NAMALWA (cell line): ENCODE data around the gene INPP5A.
"Not testable (repeated sequence)": the region's sequence is repeated elsewhere in the genome, so short reads cannot be mapped to it uniquely, and the experiment has no call there.

ENCODE experiments used
- DNase-seq: peaks from one replicate; pipeline ENCODE4 v3.0.0-alpha.2; 2015; ENCODE audit warnings: low spot score

Gene INPP5A

DNA sequence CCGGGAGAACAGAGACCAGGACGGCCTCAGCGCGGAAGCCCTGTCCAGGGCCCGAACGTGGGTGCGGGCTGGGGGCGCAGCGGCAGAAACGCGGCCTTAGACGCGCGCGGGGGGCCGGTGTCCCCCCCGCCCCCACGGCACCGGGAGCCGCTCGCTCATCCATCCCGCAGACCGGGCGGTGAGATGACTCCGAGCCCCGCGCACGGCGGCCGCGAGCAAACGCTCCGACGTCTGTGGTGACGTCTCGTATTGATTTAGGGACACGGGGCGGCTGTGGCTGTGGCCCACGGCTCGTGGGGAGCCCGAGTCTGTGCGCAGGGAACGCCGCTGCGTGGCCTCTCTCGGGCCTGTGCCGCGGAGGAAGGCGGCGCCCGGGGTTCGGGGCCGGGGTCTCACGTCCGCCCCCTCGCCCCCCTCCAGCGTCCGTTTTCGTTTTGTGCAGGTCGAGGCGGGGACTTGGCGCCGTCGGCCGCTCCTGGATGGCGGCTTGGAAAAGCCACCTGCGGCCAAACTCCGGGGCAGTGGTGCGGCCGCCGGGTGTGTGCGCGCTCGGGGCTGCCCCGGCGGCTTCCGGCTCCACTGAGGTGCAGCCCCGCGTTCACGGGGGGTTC lies 249.4 kb downstream of the INPP5A start:
- DNase-seq, result no peak

DNA sequence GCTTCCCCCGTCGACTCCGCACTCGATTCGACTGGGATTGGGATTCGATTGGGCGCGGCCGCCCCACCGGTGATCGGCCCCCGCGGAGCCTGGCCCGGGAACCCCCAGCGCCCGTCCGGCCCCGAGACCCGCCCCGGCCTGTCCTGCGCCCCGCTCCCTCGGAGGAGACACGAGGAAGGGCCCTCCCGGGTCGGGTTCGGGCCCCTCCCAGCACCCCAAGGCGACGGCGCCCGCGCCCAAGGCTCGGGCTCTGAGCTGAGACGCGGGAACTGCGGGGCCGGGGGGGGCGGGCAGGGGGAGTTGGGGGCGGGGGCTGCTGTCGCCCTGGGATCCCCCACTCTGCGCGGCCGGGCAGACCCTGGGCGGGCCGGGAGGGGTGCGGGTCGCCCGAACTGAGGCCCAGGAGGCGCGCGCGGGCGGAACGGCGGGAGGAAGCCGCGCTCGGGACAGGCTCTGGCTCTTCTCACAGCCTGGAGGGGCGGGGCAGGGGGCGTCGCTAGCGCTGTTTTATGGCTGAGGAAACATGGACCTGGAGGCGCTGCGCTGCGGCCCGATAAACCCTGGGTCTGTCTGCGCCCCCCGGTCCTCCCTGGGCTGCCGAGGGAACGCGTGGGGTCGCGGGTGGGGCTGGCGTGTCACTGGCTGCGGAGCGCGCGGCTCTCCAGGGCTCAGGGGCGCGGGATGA lies 250.1 kb downstream of the INPP5A start:
- no peak for DNase-seq

DNA sequence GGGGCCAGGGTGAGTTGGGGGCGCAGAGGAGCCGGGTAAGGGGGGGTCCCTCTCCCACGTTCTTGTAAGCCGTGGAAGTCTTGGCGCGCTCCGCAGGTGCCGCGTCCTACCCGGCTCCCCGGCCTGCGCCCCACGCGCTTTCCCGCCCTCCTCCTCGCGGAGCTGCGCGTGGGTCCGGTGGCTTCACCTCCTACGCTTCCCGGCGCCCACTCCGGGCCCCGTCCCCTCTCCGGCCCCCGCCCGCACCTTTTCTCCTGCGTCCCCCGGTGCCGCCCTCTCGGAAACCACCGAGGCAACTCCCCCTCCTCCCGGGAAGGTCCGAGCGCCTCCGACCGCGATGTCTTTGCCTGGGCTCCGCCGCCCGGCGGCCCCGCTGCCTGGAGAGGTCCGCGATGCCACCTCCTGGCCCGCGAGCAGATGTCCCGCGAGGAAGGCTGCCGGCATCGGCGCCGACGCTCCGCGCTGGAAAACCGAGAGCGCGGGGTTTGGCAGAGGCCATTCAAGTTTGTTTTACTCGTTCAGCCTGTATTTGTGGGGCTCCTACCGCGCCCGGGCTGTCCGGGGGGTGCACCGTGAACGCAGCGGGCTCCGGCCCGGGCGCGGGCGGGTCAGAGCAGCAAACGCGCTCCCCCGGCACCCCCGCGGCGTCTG lies 250.7 kb downstream of the INPP5A start:
- no peak for DNase-seq

DNA sequence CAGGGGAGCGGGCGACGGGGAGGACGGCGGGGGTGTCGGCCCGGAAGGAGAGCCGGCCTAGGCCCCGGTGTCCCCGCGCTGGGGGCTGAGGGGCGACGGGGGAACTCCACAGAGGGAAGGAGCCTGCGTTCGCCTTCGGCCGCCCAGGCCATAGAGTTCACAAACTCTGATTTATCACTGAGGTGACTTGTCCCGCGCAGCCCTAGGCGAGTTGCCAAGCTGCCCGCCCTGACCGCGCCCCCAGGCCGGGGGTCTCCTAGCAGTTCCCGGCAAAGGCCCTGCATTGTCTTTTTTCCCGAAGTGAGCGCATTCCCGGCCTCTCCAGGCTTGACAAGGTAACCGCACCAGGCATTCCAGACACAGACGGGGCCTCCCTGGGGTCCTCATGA lies 251.2 kb downstream of the INPP5A start:
- no peak for DNase-seq

DNA sequence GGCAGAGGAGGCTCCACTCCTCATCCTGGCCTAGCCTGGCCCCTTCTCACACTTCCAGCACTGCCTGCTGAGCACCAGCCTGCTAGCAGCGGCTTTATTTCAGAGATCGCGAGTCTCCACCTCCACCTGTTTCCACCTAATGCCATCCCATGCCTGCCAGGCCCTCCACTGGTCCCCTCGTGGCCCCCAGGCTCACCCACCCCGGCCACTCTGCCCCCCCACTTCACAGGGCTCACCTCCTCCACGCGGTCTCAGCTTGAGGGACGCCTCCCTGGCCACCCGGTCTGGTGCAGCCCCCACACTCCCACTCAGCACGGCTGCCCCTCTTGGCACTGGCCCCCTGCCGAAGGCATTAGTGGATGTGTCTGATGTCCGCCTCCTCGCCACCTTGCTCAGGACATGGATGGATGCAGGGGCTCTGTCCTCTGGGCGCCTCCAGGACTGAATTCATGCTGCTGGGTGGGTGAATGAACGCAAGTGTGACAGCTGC lies 252.1 kb downstream of the INPP5A start:
- no peak for DNase-seq

DNA sequence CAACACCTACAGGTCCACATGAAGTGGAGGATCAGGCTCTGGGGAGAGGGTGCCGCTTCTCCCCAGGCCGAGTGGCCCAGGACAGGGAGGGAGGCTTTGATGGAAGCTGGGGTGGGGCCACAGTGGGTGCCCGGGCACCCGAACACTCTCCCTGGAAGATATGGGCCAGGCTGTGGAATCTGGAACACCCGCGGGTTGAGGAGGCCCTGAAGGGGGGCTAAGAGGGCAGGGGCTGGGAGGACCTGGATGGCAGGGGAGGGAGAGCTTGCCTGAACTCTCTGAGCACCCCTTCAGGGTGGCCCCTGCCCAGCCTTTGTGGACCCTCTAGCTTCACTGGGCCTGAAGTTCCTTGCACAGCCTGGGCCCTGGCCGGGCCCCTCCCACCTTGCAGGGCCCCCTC lies 252.9 kb downstream of the INPP5A start:
- no peak for DNase-seq

DNA sequence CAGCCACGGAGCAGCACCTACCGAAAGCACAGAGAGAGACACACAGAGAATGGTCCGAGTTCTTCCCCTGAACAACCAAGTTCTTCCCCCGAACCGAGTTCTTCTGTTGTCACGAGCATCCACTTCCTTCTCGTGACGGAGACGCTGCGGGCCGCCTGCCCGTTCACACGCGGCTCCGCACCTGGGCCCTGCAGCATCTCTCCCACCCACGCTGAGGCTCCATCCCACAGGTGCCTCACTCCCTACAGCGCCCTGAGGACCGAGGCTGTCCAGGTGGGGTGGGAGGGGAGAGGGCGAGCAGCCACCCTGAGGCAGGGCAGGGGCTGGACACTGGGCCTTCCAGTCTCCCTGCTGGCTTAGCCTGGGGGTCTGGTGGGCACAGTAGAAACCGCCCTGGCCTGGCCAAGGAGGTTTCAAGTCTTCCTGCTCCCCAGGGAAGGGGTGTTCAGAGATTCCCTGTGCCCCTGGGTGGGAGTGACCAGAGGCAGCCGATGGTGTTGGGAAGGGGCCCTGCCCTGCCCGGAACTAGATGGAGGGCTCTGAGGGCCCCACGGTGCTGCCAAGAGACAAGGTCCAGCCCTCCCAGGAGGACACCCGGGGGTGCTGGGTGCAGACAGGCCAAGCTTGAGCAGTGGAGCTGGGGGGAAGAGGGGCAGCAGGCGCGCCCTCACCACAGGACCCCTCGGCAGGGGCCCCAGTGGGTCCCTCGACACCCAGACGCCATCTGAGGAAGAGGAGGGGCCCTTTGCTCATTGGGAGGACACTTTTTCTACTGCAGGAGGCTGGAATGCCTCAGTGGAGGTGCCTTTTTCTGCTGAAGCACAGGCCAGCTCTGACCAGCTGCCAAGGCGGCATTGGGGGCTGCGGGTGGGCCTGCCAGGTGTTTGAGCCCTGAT lies 253.6 kb downstream of the INPP5A start:
- no peak for DNase-seq

DNA sequence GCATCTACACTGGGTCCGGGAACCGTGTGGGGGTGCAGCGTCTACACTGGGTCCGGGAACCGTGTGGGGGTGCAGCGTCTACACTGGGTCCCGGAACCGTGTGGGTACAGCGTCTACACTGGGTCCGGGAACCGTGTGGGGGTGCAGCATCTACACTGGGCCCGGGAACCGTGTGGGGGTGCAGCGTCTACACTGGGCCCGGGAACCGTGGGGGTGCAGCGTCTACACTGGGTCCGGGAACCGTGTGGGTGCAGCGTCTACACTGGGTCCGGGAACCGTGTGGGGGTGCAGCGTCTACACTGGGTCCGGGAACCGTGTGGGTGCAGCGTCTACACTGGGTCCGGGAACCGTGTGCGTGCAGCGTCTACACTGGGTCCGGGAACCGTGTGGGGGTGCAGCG lies 254.5 kb downstream of the INPP5A start:
- not testable (repeated sequence) for DNase-seq

DNA sequence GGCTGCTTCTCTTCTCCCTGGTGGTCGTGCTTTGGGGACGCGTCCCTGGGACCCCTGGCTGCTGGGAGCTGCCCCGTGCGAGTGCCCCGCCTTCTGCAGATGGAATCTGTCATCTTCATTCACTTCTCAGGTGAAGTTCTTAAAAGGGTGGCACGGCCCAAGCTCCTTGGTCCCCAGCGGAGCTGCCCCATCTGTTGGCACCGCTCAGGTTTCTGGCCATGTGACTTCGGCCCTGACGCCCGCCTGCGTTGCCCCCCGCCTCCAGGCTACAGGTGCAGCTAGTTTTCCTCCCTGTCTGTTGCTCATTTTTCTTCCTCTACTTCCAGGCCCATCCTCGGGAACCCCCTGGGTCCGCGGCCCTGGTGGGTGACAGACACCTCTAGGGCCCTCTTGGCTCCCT lies 255.2 kb downstream of the INPP5A start:
- no peak for DNase-seq

DNA sequence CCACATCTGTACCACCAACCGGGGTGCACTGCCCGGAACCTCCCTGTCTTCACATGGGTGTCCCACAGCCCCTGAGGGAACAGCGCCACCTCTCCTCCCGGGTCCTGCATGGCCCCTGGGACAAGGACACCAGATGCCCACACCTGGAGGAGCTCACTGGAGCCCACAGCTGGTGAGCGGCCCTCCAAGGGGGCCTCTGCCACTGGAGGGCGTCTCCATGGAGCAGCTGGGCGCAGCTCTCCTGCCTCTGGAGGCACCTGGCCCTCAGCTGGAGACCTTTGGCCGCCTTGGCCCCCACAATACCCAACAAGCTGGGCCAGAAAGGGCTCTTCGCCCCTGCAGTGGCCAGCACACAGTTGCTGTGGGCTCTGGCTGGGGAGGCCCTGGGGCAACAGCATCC lies 255.6 kb downstream of the INPP5A start:
- DNase-seq, result no peak

DNA sequence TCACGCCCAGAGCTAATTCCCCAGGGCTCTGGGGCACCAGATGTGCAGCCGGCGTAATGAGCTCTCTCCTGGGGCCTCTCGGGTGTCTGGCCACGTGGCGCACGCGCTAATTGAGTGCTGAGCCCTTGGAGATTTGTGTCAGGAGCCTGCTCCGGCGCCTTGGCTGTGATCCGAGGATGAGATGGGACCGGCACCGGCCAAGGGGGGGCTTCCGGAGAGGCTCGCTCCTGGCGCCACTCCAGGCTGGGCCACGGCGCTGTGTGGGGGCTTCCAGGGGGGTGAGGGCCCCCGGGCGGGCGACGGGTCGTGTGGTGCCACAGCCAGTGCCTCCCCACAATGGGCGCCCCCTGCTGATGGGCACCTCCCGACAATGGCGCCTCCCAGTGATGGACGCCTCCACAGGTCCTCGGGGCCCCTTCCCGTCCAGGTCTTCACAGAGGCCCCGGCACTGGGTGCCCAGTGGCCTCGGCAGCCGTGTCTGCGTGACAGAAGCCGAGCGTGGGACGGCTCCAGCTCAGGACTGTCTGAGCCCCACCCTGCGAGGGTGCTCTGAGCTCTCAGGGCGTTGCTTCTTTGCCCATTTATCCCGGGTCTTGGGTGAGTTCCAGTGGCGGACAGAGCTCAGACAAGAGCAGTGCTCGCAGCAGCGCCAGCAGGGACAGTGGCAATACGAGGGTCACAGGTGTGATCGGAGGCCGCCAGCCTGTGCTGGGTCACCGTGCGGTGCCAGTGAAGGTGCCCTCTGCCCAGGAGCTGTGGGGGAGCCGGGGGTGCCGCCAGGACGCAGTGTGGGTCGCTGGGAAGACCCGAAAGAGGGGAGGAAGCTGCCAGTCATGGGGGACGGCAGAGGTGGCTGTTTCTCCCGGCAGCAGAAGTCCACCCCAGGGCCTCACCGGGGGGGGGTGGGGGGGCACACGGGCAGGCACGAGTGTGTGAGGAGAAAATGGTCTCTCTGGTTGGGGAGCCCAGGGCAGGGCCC lies 256.6 kb downstream of the INPP5A start:
- peak; percentile 45 for DNase-seq

DNA sequence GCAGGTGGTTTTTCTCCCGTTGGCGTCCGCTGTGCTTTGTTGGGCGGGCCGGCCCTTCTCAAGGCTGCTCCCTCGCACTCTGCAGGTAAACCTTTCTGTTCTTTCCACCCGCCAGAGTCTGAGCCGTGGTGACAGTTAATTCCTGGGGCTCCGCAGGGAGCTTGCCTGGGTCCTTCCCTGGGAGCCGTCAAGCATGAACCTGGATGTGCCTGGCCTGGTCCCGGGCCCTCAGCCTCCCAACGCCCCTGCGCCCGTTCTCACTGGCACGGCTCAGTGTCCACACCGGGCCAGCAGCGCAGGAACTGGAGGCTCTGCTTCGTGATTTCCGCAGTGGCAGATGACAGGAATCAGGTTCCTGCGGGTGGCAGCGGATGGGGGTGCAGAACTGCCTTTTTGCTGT lies 259.3 kb downstream of the INPP5A start:
- DNase-seq, result no peak

DNA sequence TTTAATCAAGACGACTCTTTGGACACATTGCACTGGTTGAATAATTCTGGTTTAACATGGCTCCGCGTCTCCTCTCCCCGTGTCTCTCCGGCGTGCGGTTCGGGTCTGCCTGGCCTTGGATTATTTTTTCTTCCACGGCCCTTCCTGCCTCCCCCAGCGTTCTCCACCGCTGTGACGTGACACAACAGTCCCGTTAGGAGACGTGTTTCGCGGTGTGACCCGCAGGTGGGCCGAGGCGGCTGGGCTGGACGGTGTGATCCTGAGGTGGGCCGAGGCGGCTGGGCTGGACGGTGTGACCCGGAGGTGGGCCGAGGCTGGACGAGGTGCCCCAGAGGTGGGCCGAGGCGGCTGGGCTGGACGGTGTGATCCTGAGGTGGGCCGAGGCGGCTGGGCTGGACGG lies 260.4 kb downstream of the INPP5A start:
- not testable (repeated sequence) for DNase-seq

DNA sequence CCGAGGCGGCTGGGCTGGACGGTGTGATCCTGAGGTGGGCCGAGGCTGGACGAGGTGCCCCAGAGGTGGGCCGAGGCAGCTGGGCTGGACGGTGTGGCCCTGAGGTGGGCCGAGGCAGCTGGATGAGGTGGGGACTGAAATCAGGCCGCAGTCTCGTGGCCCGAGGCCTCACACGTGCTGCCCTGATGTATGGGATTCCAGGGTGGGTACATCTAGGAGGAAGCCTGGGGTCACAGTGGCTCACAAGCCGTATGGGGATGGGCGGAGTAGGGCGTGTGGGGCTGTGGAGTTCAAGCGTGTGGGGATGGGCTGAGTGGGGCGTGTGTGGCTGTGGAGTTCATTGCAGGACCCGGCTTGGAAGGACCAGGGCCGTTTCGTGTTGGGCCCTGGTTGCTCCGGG lies 260.8 kb downstream of the INPP5A start:
- no peak for DNase-seq

DNA sequence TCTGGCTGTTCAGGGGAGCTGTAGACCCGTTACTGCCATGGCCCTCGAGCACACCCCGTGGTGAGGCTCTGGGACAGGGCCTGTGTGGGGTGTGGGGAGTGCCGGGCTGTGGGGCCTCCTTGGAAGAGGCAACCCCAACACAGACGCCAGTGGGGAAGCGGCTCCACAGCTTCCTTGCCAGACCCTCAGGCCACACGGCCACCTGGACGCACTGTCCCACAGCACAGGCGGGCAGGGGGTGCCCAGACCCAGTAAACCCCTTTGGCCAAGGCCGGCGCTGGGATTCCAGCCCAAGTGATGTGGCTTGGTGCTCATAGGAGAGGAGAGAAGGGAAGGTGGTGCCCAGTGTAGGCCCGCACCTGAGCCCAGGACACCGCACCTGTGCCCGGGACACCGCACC lies 261.3 kb downstream of the INPP5A start:
- no peak for DNase-seq

DNA sequence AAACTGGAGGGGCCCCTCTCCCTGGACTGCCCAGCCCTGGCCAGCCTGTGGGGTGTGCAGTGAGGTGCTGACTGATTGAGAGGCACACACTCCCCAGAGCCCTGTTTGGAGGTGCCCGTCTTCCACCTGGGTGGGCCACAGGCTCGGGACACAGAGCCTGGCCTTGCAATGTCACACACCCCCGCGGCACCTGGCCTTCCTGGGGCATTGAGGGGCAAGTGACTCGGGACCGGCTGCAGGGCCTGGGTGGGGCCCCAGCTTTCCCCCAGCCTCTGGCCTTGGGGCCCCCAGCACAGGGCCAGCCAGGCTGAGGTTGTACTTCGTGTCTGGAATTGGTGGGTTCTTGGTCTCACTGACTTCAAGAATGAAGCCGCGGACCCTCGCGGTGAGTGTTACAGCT lies 262.3 kb downstream of the INPP5A start:
- no peak for DNase-seq

DNA sequence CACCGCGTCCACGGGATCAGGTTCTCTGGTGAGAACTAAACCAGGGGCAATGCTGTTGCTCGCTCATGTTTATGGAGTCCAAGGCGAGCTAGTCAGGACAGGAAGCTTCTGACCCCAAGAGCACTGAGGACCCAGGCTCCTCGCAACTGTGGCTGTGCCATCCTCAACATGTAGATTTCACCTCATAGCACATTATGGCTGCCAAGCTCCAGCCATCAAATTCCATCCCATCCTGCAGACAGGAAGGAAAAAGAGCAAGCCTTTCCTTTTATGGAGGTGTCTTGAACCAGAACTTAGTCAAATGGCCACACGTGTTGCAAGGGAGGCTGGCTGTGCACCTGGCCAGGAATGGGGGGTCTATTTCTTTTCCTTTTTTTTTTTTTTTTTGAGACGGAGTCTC lies 264.5 kb downstream of the INPP5A start:
- DNase-seq, result no peak

DNA sequence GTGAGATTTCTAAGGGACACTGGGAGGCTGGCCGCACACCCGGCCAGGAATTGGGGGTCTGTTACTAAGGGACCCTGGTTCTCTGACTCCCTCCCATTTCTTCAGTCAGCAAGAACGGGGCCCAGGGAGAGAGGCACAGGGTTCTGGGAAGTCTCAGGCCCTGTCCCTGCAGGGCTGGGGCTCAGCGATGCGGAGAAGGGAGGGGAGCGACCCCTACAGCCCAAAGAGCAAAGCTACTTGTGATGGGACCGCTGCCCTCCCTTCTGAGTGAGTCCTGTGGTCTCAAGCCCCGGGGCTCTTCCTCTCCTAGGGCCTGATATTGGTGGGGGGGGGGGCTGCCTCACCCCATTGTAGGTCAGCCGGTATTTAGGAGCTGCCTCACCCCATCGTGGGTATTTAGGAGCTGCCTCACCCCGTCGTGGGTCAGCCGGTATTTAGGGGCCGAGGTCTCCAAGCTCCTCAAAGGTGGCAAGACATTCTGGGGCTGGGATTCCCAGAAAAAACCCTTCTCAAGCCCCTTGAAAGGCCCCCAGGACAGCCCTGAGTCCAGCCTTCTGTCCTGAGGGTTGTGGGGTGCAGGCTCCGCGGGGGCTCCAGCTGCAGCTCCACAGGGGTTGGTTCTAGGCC lies 265.2 kb downstream of the INPP5A start:
- no peak for DNase-seq

DNA sequence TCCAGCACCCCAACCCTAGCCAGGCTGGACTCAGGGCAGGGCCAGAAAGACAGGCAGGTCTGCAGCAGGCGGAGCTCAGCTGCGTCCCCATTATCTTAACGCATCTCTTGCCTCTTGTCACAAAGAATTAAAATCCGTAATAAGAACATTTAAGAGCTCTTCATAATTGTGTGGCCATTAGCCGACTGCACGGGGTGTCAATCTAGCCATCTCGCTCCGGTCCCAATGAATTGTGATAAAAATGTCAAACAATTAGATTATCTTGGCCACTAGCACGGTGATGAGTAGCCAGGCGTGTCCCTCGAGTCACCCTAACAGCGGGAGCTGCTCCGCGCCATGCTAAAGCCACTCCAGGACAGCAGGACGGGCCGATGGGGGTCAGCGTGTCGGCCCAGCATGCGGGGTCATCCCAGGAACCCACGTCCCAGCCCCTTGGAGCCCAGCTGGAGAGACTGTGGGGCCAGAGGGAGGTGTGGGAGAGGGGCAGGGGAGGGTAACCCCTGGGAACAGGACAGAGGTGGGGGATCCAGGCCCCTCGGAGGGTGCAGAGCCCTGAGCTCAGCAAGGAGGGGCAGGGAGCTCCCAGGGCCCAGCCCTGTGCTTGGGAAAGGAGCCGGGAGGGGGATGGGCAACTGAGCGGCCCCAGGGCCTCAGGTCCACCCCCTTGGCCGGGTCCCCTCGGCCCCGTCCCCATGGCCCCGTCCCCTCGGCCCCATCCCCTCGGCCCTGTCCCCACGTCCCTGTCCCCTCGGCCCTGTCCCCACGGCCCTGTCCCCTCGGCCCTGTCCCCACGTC lies 266.0 kb downstream of the INPP5A start:
- DNase-seq, result no peak

DNA sequence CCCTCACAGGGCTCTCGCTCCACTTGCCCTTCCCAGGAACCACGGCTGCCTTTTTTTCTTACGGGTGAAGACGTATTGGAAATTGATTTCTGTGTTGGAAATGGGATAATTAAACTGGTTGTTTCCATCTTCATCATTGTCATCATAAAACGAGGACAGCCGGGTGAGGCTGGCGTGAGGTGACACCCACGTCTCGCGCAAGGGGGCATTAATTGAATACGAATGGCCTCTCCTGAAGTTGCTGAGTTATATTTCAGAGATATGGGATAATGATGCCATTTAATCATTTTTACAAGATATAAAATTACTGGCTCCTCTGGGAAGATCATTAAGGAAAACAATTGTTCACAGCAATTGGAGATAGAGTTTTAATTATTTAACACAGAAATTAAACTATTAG lies 266.7 kb downstream of the INPP5A start:
- DNase-seq, result no peak
